GM19372 (cell line): ENCODE data around the gene TMPRSS2.

ENCODE experiments used
- ATAC-seq: cut with Tn5 transposase; IDR thresholded peaks from one replicate; pipeline ENCODE4 v1.9.1; 2021; ENCODE audit warnings: mild to moderate bottlenecking, low read depth, moderate library complexity; ENCODE audit not compliant: unreplicated experiment

The TMPRSS2 gene

DNA sequence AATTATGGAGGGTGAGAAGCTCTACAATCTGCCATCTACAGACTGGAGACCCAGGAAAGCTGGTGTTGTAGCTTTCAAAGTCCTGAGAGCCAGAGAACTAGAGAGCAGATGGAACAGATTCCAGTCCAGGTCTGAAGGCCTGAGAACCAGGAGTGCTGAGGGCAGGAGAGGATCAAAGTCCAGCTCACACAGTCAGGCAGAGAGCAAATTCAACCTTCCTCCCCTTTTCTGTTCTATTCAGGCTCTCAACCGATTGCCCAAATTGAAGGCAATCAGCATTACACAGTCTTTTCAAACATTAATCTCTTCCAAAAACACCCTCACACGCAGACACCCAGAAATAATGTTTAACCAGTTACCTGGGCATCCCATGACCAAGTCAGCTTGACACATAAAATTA lies 2.5 kb upstream of the TMPRSS2 start:
- no peak for ATAC-seq

DNA sequence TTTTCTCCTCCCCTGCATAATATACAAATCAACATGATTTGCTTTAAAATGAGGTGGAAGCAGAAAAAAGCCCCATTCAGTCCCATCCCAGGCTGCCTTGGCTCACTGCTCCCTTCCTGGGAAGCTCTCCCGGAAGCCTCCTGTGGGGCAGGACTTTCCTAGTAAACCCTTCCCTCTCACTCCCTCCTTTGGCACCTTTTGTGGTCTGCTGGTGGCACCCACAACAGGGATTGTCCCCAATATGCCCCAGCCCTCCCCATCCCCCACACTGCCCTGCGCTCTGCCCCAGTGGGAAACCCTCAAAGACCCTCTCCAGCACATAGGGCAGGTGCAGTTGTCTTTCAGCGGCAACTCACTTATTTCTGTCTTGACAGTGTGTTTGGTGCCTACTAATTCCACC lies 1.8 kb upstream of the TMPRSS2 start:
- no peak for ATAC-seq

DNA sequence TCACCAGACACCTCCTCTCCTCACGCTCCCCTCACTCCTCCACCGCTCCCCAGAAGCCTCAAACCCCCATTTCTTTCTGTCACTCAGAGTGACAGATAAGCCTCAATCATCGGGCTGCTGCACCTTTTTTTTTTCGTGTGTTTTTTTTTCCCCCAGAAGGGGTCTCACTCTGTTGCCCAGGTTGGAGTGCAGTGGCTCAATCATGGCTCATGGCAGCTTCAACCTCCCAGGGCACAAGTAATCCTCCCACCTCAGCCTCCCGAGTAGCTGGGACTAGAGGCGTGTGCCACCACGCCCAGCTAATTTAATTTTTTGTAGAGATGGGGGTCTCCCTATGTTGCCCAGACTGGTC lies 1.2 kb upstream of the TMPRSS2 start:
- no peak for ATAC-seq

- ATAC-seq, result no peak
Observed at GRCh38 chr21:41508415-41509144, 622 bp upstream of the TMPRSS2 start.

DNA sequence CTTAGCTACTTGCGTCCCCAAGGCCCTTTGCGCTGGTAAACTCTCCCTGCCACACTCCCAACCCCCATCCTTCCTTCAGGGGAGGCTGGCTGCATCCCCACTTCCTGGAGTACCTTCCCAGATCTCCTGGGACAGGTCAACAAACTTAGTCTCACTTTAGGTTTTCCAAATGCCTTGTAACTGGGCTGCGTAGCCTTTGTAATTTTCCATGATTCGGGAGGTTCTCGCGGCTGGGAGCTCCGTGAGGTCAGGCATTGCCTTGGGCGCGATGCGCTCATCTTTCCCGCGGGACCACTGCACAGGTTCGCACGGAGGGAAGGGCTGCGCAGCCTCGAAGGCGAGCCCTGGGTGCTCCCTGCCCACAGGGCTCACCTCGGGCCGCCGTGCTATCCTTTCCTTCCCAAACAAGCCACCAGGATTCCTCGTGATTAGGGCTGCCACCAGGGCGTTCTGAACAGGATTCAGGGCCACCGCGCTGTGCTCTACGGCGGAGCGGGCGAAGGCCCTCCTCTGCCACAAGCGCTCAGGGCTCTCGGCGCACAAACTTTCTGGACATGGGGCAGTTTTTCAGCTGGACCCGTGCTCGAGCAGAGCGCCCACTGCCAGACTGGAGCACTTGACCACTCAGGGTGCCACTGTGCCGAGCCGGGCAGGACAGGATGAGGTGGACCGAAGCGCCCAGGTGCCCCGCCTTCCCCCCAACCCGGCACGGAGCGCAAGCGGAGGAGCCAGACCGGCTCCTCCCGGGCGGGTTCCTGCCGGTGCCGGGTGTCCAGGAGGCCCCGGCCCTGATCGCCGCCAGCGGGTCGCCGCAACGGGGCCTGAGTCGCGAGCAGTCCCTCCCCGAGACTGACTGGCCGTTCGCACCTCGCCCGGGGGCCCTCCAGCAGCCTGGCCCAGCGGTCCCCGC lies 1.1 kb downstream of the TMPRSS2 start:
- no peak for ATAC-seq

DNA sequence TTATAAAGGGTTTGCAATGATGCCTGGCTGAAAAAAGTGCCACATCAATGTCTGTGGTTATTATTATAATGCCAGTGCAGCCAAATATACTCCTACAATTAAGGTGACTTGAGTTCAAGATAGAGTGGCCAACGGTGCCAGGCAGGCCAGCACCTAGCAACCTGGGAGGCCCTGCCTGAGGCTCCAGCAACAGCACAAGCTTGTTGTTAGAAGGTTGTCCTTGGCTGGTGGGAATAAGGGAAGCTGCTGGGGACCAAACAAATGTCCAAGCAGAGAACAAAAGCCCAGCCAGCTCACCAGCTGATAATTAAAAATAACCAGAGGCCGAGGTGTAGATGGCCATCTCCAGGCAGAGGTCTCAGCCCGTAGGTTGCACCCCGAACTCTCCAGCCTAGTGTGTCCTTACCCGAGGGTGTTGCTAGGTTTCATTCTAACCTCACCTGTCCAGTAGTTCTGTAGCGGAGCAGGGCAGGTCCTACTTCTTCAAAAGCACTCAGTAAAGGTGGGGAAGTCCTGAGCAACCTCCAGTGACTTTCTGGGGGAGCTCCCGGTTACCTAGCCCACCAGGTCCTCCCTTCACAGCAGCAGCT lies 1.9 kb downstream of the TMPRSS2 start:
- no peak for ATAC-seq

DNA sequence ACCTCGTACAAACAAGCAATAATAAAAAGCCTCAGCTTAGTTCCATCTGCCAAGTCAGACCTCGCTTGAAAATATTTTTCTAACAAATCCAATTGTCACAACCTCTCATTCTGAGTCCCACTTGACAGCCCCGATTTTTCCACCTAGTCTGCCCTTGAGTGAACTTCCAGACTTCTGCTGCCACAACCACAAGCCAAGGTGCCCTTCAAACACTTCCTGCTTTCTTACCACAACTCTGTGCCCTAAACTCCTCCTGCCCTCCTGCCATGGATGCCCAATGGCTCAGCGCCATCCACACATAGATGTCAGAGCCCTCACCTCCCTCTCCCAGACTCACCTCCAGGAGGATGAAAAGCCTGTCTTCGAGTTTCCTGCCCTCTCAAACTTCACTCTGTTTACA lies 3.9 kb downstream of the TMPRSS2 start:
- ATAC-seq, result no peak

GRCh38 chr21:41503331-41503730 lies 4.6 kb downstream of the TMPRSS2 start:
- no peak for ATAC-seq

DNA sequence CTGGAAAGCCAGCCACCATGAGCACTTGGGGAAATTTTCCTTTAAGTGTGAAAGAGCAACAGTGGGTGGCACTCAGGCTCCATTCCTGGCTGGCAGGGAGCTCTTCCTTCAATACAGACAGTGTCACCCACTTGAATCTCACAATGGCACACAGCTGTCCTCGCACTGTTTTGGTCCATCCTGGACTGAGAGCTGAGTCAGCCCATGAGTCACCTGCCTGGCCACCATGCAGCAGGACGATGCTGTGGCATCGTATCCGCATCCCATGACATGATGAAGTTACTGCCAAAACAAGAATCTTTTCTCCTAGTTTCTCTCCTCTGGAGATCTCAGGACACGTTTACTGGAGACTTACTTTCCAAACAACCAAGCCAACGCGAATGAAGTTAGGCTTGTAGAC lies 6.0 kb downstream of the TMPRSS2 start:
- no peak for ATAC-seq

DNA sequence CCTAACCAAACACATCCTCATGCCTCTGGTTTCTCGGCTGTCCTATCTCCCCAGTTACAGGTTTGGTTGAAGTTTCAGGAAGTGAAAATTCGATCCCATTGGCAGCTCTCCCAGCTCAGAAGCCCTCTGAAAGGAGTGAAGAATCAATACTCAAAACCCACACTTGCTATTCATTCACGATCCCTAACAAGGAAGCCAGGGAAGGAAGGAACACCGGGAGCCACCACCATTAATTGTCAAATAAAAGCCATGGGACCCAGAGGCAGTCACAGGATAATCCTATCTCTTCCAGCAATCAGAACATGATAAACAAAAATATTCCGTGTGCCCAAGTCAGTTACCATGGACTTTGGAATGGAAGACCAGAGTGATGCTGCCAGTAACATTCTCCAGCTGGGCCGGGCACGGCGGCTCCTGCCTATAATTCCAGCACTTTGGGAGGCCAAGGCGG lies 7.0 kb downstream of the TMPRSS2 start:
- ATAC-seq, result no peak

DNA sequence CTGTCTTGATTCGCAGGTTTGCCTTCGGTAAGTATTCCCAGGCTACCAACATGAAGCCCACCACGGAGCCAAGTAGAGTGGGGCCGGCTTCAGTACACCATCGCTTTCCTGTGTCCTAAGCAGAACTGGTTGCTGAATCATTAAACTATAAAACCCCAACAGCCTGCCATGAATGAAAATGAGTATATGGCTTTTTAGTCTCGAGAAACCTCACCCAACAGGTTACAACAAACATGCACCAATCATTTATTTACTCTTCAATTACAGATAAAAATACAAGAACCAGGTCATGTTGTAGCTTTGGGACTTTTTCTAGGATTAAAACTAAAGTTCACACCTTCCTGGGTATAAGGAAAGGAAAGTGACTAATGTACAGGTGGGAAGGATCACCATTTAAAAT lies 7.6 kb downstream of the TMPRSS2 start:
- ATAC-seq, result no peak

- ATAC-seq, result no peak
Observed at GRCh38 chr21:41499920-41500319, 8.0 kb downstream of the TMPRSS2 start.

GRCh38 chr21:41497788-41498187 lies 10.2 kb downstream of the TMPRSS2 start:
- ATAC-seq, result no peak

- ATAC-seq, result no peak
Observed at GRCh38 chr21:41497008-41497407, 10.9 kb downstream of the TMPRSS2 start.

DNA sequence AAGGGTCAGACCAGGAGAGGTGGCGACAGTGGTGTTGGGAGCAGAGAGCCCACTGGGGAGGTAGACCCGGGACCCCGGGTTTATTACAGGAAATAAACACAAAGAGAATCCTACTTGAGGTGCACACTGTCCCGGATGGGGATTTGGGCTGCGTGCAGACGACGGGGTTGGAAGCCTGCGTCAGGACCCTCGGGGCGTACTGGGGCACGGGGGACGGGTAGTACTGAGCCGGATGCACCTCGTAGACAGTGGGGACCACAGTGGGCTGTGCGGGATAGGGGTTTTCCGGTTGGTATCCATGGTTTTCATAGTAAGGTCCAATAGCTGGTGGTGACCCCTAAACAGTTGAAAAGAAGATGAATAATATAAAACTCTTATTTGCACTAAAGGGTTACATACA lies 13.7 kb downstream of the TMPRSS2 start:
- ATAC-seq, result no peak

- ATAC-seq, result no peak
Observed at GRCh38 chr21:41491412-41491811, 16.5 kb downstream of the TMPRSS2 start.

DNA sequence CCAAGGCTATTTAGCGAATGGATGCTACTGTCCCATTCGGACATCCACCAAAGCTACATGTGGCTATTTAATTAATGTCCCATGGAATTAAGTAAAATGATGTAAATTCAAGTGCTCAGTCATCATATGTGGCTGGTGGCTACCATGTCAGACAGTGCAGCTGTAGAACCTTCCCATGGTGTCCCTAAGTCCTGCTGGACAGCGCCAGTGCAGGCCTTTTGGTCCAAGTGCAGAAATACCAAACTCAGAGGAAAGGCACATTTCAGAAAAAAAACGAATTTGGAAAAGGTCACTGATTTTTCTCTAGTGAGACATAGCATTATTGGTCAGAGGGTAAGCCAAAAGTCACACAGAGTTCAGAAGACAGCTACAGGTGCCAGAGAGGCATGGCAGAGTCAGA lies 17.6 kb downstream of the TMPRSS2 start:
- no peak for ATAC-seq

- no peak for ATAC-seq
Observed at GRCh38 chr21:41489329-41489728, 18.6 kb downstream of the TMPRSS2 start.

GRCh38 chr21:41488080-41488479 lies 19.9 kb downstream of the TMPRSS2 start:
- ATAC-seq, result no peak

DNA sequence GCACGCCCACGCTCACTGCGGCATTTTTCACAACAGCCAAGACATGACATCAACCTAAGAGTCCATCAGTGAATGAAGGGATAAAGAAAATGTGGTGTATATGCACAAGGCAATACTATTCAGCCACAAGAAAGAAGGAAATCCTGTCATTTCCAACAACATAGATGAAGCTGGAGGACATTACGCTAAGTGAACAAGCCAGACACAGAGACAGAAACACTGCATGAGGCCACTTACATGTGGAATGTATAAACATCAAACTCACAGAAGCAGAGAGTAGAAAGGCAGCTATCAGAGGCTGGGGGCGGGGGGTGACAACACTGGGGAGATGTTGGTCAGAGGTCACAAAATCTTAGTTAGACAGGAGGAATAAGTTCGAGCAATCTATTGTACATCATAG lies 20.9 kb downstream of the TMPRSS2 start:
- ATAC-seq, result no peak

- no peak for ATAC-seq
Observed at GRCh38 chr21:41483973-41484372, 24.0 kb downstream of the TMPRSS2 start.
